GM12875 (cell line): Measurements from ENCODE around the gene AP3B1.

Source experiments
- H3K4me3 ChIP-seq: one replicate; pipeline ENCODE4 v1.5.1; 2011; ENCODE audit warnings: low read depth, low read length, control low read depth
- CTCF ChIP-seq: IDR thresholded peaks from 2 replicates; pipeline ENCODE4 v1.5.1; 2011; ENCODE audit warnings: low read depth, mild to moderate bottlenecking, control low read depth, inconsistent platforms, low read length, moderate library complexity, borderline replicate concordance; ENCODE audit not compliant: insufficient read depth

Gene AP3B1

GRCh38 chr5:78251663-78252284 lies 42.7 kb downstream of the AP3B1 start:
- TF ChIP-seq CTCF = no peak
- H3K4me3 ChIP-seq = no peak overlapping the region

GRCh38 chr5:78245136-78245535 lies 49.4 kb downstream of the AP3B1 start:
- no peak for TF ChIP-seq CTCF
- no peak overlapping the region for H3K4me3 ChIP-seq

- no peak for TF ChIP-seq CTCF
- no peak overlapping the region for H3K4me3 ChIP-seq
These were observed 50.9 kb downstream of the AP3B1 start for GRCh38 chr5:78243639-78244038.

- no peak overlapping the region for H3K4me3 ChIP-seq
- no peak for TF ChIP-seq CTCF
These were observed 51.4 kb downstream of the AP3B1 start for GRCh38 chr5:78243091-78243490.

- no peak for TF ChIP-seq CTCF
- H3K4me3 ChIP-seq = no peak overlapping the region
These were observed 52.5 kb downstream of the AP3B1 start for GRCh38 chr5:78242001-78242400.

- H3K4me3 ChIP-seq = no peak overlapping the region
- TF ChIP-seq CTCF = no peak
These were observed 56.6 kb downstream of the AP3B1 start for GRCh38 chr5:78237911-78238310.

GRCh38 chr5:78236046-78236445 lies 58.5 kb downstream of the AP3B1 start:
- no peak for TF ChIP-seq CTCF
- no peak overlapping the region for H3K4me3 ChIP-seq
